ENCODE data around the gene CHRNA10. TPM values are rescaled to one million over a fixed set of nuclear protein-coding genes. Genes with fewer than 3 reads are reported as not detected.

The CHRNA10 gene
- total and polyA plus RNA-seq, 4 donors, result 0.71 to 2.9 (median 1.6) TPM

DNA sequence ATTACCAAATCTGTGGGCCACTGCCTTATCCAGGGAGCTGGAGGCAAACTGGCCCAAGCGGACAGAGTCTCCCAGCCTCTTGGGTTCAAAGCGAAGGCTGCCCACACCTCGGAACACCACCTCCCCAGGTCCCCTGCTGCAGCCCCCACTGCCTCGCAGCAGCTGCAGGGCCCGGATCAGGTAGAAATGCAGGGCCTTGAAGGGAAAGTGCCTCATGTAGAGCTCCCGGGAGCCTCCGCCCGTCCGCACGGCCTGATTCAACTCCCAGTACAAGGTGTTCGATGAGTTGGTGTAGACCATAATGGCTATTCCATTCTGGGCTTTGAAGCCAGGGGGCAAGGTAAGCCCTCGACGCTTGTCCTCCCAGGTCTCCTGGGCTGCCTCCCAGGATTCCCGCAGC is 31.3 kb downstream of the CHRNA10 start:
- DNase-seq (no peak), ATAC-seq (ENCODE audit: insufficient read depth, low FRiP score) (no peak)
- no peaks in the 10 kb centered on the region for H3K27me3 ChIP-seq (ENCODE audit: control insufficient read depth in 3 of 3, insufficient read depth in 3 of 3, low read length in 2 of 3)
- WGBS, 2 donors, result 94 to 97% methylated on average over 14 of the region's 14 CpGs
- no peaks in the 10 kb centered on the region for H3K36me3 ChIP-seq (ENCODE audit: control insufficient read depth in 4 of 4, insufficient read depth in 4 of 4, low read length in 4 of 4)
- H3K4me1 ChIP-seq (ENCODE audit: control insufficient read depth in 5 of 5, insufficient read depth in 5 of 5, low read length in 5 of 5), result peaks cover 0 to 10% (median 4%) of the 10 kb centered on the region in 5 donors
- no peak overlapping the region for H3K9ac ChIP-seq (ENCODE audit: insufficient read depth in 1 of 2, low read length in 2 of 2)
- H3K4me3 ChIP-seq, result no peak overlapping the region
- H3K9me3 ChIP-seq (ENCODE audit: control insufficient read depth in 4 of 4, insufficient read depth in 3 of 4, low read length in 3 of 4), result peaks cover 0 to 4% (median 0%) of the 10 kb centered on the region in 4 donors
- TF ChIP-seq, protein P1, sequence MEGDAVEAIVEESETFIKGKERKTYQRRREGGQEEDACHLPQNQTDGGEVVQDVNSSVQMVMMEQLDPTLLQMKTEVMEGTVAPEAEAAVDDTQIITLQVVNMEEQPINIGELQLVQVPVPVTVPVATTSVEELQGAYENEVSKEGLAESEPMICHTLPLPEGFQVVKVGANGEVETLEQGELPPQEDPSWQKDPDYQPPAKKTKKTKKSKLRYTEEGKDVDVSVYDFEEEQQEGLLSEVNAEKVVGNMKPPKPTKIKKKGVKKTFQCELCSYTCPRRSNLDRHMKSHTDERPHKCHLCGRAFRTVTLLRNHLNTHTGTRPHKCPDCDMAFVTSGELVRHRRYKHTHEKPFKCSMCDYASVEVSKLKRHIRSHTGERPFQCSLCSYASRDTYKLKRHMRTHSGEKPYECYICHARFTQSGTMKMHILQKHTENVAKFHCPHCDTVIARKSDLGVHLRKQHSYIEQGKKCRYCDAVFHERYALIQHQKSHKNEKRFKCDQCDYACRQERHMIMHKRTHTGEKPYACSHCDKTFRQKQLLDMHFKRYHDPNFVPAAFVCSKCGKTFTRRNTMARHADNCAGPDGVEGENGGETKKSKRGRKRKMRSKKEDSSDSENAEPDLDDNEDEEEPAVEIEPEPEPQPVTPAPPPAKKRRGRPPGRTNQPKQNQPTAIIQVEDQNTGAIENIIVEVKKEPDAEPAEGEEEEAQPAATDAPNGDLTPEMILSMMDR (IDR thresholded peaks at IDR 0.05; ENCODE audit: control extremely low read depth, extremely low read depth), result no peak
- no peak overlapping the region for H3K27ac ChIP-seq (ENCODE audit: low read depth in 1 of 2, low read length in 1 of 2)

DNA sequence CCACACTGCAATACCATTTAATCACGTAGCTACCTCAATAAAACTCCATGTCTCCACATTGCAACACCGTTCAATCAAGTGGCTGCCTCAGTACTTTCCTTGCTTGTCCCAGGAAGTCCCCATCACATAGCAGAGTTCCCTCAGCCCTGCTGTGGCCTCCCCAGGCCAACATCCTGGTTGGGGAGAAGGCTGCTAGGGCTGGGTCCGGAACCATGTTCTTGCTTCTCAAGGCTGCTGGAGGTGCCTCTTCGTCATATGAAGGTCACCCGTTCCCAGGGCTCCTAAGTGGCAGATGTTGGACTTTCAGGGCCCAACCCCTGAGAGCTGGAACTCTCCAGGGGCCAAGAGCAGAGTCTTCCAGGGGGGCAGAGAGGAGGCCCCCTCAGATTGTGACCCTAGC is 32.7 kb downstream of the CHRNA10 start:
- Histone ChIP-seq H3K4me3 (no peak overlapping the region), H3K9me3 (ENCODE audit: control insufficient read depth in 4 of 4, insufficient read depth in 3 of 4, low read length in 3 of 4) (no peaks in the 10 kb centered on the region), H3K27me3 (ENCODE audit: control insufficient read depth in 3 of 3, insufficient read depth in 3 of 3, low read length in 2 of 3) (no peaks in the 10 kb centered on the region), H3K9ac (ENCODE audit: insufficient read depth in 1 of 2, low read length in 2 of 2) (no peak overlapping the region), H3K4me1 (ENCODE audit: control insufficient read depth in 5 of 5, insufficient read depth in 5 of 5, low read length in 5 of 5) (peaks cover 0 to 10% (median 4%) of the 10 kb centered on the region in 5 donors), H3K27ac (ENCODE audit: low read depth in 1 of 2, low read length in 1 of 2) (no peak overlapping the region), H3K36me3 (ENCODE audit: control insufficient read depth in 4 of 4, insufficient read depth in 4 of 4, low read length in 4 of 4) (no peaks in the 10 kb centered on the region)
- DNase-seq, result no peak
- 87 to 89% methylated on average over 5 of the region's 5 CpGs for WGBS, 2 donors
- TF ChIP-seq, protein P1 (IDR thresholded peaks at IDR 0.05; ENCODE audit: control extremely low read depth, extremely low read depth), result no peak
- no peak for ATAC-seq (ENCODE audit: insufficient read depth, low FRiP score)

DNA sequence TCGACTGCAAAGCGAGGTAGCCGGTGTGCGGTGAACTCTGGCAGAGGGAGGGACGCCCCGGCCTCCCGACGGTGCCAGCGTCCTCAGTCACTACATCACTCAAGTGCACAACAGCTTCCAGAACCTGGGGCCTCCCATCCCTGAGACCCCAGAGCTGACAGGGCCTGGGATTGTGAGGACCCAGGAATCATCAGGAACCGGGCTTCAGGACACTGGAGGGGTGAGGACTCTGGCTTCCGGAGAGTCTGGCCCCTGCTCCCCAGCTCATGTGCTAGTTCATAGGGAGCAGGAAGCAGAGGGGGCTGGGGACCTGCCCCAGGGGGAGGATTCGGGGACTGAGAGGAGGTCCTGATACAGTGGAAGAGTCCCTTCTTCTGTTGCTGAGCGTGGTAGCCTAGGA is 34.0 kb downstream of the CHRNA10 start:
- no peak overlapping the region for H3K4me3 ChIP-seq
- H3K27me3 ChIP-seq (ENCODE audit: control insufficient read depth in 3 of 3, insufficient read depth in 3 of 3, low read length in 2 of 3), result no peaks in the 10 kb centered on the region
- TF ChIP-seq, protein P1 (IDR thresholded peaks at IDR 0.05; ENCODE audit: control extremely low read depth, extremely low read depth), result no peak
- peaks cover 0 to 1% (median 0%) of the 10 kb centered on the region in 5 donors for H3K4me1 ChIP-seq (ENCODE audit: control insufficient read depth in 5 of 5, insufficient read depth in 5 of 5, low read length in 5 of 5)
- no peak overlapping the region for H3K27ac ChIP-seq (ENCODE audit: low read depth in 1 of 2, low read length in 1 of 2)
- ATAC-seq (ENCODE audit: insufficient read depth, low FRiP score) (no peak), DNase-seq (no peak)
- WGBS, 2 donors, result 80 to 85% methylated on average over 13 of the region's 13 CpGs
- no peak overlapping the region for H3K9ac ChIP-seq (ENCODE audit: insufficient read depth in 1 of 2, low read length in 2 of 2)
- H3K36me3 ChIP-seq (ENCODE audit: control insufficient read depth in 4 of 4, insufficient read depth in 4 of 4, low read length in 4 of 4), result no peaks in the 10 kb centered on the region
- H3K9me3 ChIP-seq (ENCODE audit: control insufficient read depth in 4 of 4, insufficient read depth in 3 of 4, low read length in 3 of 4), result peaks cover 0 to 2% (median 0%) of the 10 kb centered on the region in 4 donors
